ENCODE results near the gene MFSD1. TPM values are rescaled to one million over a fixed set of nuclear protein-coding genes. Genes with fewer than 3 reads are reported as not detected.

Gene MFSD1
- total and polyA plus RNA-seq, 2 of the 13 experiments (the other 11 are each of a cell fraction or from before 2014, with no cell fraction given), result 17.3 to 37.9 TPM

- TF ChIP-seq SOX13 (IDR thresholded peaks at IDR 0.05) (no peak), SOX13 (CRISPR knock-in tag; conservative IDR thresholded peaks at IDR 0.05 in 1 of 2, IDR thresholded peaks at IDR 0.05 in 1 of 2) (0 out of 4 replicates have a peak, but pooled peaks of 1 of the 2 experiments have one; percentile 42), GLMP (CRISPR knock-in tag; IDR thresholded peaks at IDR 0.05; ENCODE audit: borderline replicate concordance) (no peak), ZEB1 (IDR thresholded peaks at IDR 0.05; ENCODE audit: insufficient replicate concordance, low read depth) (no peak), ZFAT (CRISPR knock-in tag; conservative IDR thresholded peaks at IDR 0.05) (no peak; the same call in 1 of the 2 replicates), KLF6 (CRISPR knock-in tag; IDR thresholded peaks at IDR 0.05) (peak; percentile 84), ZNF205 (CRISPR knock-in tag; IDR thresholded peaks at IDR 0.05) (peak; percentile 68; the same call in 1 of the 2 replicates), GMEB2 (CRISPR knock-in tag; IDR thresholded peaks at IDR 0.05; ENCODE audit: low read depth) (peak; percentile 55; the same call in 1 of the 2 replicates), EHMT2 (IDR thresholded peaks at IDR 0.05; ENCODE audit: borderline replicate concordance, low read depth, low read length) (no peak), SP2 (CRISPR knock-in tag; IDR thresholded peaks at IDR 0.05) (no peak), PRPF4 (IDR thresholded peaks at IDR 0.05; ENCODE audit: low read depth, low read length, poor library complexity, severe bottlenecking) (no peak), ZNF430 (CRISPR knock-in tag; IDR thresholded peaks at IDR 0.05) (peak; percentile 73; the same call in 1 of the 2 replicates), JUN (CRISPR knock-in tag; IDR thresholded peaks at IDR 0.05) (no peak), THAP11 (CRISPR knock-in tag; IDR thresholded peaks at IDR 0.05) (peak; percentile 87), AGO2 (optimal IDR thresholded peaks at IDR 0.05; ENCODE audit: low read depth, low read length) (peak; percentile 61), ZNF460 (CRISPR knock-in tag; IDR thresholded peaks at IDR 0.05; ENCODE audit: borderline replicate concordance) (no peak), ZSCAN21 (CRISPR knock-in tag; IDR thresholded peaks at IDR 0.05; ENCODE audit: borderline replicate concordance) (peak; percentile 93), MXI1 (IDR thresholded peaks at IDR 0.05; ENCODE audit: borderline replicate concordance, low read depth, low read length) (peak; percentile 92; the same call in 2 of the 3 replicates), ZBTB42 (CRISPR knock-in tag; IDR thresholded peaks at IDR 0.05) (no peak; the same call in 1 of the 2 replicates), MLX (CRISPR knock-in tag; IDR thresholded peaks at IDR 0.05) (peak; percentile 80; the same call in 1 of the 2 replicates), KLF11 (CRISPR knock-in tag; IDR thresholded peaks at IDR 0.05) (peak; percentile 77; the same call in 1 of the 2 replicates), FOXA3 (CRISPR knock-in tag; IDR thresholded peaks at IDR 0.05) (peak; percentile 54; the same call in 1 of the 2 replicates), TEAD2 (CRISPR knock-in tag; IDR thresholded peaks at IDR 0.05) (no peak), CC2D1A (CRISPR knock-in tag; IDR thresholded peaks at IDR 0.05) (no peak), ZNF574 (CRISPR knock-in tag; IDR thresholded peaks at IDR 0.05) (peak; percentile 90)
These were observed at the start of gene MFSD1 (continued) for GRCh38 chr3:158801696-158802408.

Data from HepG2 (cell line).